ENCODE results near the gene RXRA. TPM values are rescaled to one million over a fixed set of nuclear protein-coding genes. Genes with fewer than 3 reads are reported as not detected.

RXRA gene
- 17.6 and 29.9 TPM in 2 replicates for total RNA-seq

GRCh38 chr9:134325813-134326723, at the start of gene RXRA:
TSS of gene RXRA (plus strand) at chr9:134326455. CDS start at chr9:134326632, 177 bp downstream.

Other genes starting within 250 kb of the RXRA start
- 18.9 and 23.6 TPM in 2 replicates for gene WDR5, start 190.4 kb upstream of the RXRA start, total RNA-seq
- not detected in 2 replicates for gene RNU6ATAC, start 161.9 kb upstream of the RXRA start, total RNA-seq